DMS79 (cell line): ENCODE results near the gene ZP1.
"Not testable (repeated sequence)": the region's sequence is repeated elsewhere in the genome, so short reads cannot be mapped to it uniquely, and the experiment has no call there.

Experiments used
- DNase-seq: peaks from one replicate; lab custom pipeline; 2025; lab: John Stamatoyannopoulos, UW

ZP1 gene

GRCh38 chr11:60878245-60879101 is 11.1 kb downstream of the ZP1 start:
- no peak for DNase-seq

- DNase-seq = no peak
Measured at GRCh38 chr11:60879104-60879503, 11.8 kb downstream of the ZP1 start.

- no peak for DNase-seq
Measured at GRCh38 chr11:60879971-60880588, 12.7 kb downstream of the ZP1 start.

GRCh38 chr11:60880643-60881282 is 13.4 kb downstream of the ZP1 start:
- peak; percentile 56 for DNase-seq

- DNase-seq = peak; percentile 65
Measured at GRCh38 chr11:60887556-60887955, 20.2 kb downstream of the ZP1 start.

GRCh38 chr11:60889869-60890311 is 22.5 kb downstream of the ZP1 start:
- no peak for DNase-seq

GRCh38 chr11:60890696-60891095 is 23.4 kb downstream of the ZP1 start:
- no peak for DNase-seq

GRCh38 chr11:60891103-60891741 is 23.9 kb downstream of the ZP1 start:
- DNase-seq = peak; percentile 16

GRCh38 chr11:60895687-60896086 is 28.3 kb downstream of the ZP1 start:
- DNase-seq = no peak

- no peak for DNase-seq
Measured at GRCh38 chr11:60897496-60897895, 30.2 kb downstream of the ZP1 start.

- peak; percentile 21 for DNase-seq
Measured at GRCh38 chr11:60899046-60899936, 31.9 kb downstream of the ZP1 start.

- DNase-seq = no peak
Measured at GRCh38 chr11:60899977-60900376, 32.6 kb downstream of the ZP1 start.

- DNase-seq = no peak
Measured at GRCh38 chr11:60900673-60901404, 33.5 kb downstream of the ZP1 start.

GRCh38 chr11:60902625-60903024 is 35.3 kb downstream of the ZP1 start:
- DNase-seq = no peak

- peak; percentile 17 for DNase-seq
Measured at GRCh38 chr11:60905047-60905446, 37.7 kb downstream of the ZP1 start.

- peak; percentile 4 for DNase-seq
Measured at GRCh38 chr11:60905551-60906113, 38.3 kb downstream of the ZP1 start.

GRCh38 chr11:60906132-60906972 is 39.0 kb downstream of the ZP1 start, which contains the start of gene PRPF19:
Gene PRPF19 (minus strand): TSS chr11:60906585. CDS start chr11:60906382, 203 bp downstream.
- DNase-seq = peak; percentile 97

- DNase-seq = no peak
Measured at GRCh38 chr11:60908803-60909202, 41.5 kb downstream of the ZP1 start.

GRCh38 chr11:60909680-60910280 is 42.4 kb downstream of the ZP1 start:
- not testable (repeated sequence) for DNase-seq
